Measurements from ENCODE around the gene CC2D1A. TPM values are rescaled to one million over a fixed set of nuclear protein-coding genes. Genes with fewer than 3 reads are reported as not detected.

The CC2D1A gene
- total RNA-seq, 4 donors from 2014 or later: 22.3 to 44.9 (median 33.7) TPM

DNA sequence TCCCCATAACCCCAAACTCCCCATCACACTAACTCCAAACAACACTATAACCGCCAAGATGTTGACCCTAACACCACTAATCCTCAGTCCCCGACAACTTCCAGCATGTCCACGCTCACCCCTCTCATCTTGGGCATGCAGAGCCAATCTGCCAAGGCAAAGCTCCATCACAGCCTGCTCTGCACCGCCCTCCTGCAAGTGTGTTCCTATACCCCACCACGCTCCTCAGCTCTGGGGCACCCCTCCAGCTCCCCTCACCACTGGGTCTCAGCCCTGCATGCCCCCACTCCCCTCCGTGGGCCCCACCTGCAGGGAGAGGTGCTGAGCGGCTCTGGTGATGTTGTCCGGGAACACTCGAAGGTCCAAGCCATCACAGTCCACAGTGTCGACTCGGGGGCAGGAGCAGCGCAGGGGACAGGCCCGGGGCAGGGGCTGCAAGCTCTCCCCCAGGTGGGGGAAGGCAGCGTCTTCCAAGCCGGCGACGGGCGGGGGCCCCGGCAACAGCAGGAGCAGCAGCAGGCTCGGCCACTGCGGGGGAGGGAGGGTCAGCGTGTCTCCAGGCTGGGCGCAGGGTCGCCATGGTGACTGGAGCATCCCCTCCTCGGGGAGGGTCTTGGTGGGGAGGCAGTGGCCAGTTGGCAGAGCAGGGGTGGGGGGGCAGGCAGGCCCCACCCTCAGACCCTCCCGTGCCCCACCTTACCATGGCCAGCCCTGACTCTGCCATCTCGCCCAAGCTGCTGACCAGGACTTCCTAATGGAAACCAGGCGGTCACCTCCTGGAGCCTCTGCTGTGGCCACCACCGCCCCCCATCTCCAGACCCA, 31.7 kb downstream of the CC2D1A start:
- no peak overlapping the region for H3K4me3 ChIP-seq
- in situ Hi-C loops (cut with MboI; ENCODE audit: low sequenced_read_pairs in 4 of 4): no loop called here
- ATAC-seq: no peak

DNA sequence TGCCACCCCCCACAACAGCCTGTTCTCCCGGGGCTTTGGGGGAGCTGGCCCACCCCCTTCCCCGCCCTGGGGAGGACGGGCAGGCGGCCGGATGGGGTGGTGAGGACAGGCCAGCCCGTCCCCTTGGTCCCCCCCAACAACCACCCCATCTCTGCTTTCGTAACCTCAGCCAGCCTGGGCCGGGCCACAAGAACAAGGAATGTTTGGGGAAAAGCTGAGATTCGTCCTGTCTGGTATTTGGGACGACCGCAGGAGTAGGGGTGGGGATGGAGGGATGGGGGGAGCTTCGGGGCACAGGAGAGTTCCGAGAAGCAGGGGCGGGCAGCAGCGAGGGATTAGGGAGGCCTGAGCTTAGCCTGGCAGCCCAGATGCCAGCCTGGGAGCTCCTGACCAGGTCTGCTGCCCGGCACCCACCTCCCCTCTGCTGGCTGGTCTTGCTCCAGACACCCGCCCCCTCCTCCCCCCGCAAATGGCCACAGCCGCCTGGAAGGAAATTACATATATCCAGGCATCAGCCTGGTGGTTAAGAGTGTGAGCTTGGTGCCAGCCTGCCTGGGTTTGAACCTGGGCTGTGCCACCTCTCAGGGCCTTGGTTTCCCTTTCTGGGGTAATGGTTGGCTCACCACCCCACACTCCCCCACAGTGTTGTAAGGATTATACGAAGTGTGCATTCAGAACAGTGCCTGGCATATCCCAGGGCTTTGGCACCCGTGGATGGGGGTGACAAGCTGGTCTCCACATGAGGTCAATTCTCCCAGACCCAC, 32.5 kb downstream of the CC2D1A start, which contains the start of gene PODNL1:
Gene PODNL1, minus strand, starts transcription at position 117 of the 764 bp plus-strand sequence. CDS start 236 bp downstream, outside the sequence.
- intact Hi-C loops (cut with DNase I; ENCODE audit: low total_unique reads): no loop called here
- H3K36me3 ChIP-seq: no peaks in the 10 kb centered on the region
- no peak within 1 kb of the TSS for H3K4me3 ChIP-seq
- H3K4me1 ChIP-seq: no peaks in the 10 kb centered on the region
- TF ChIP-seq, protein P1, sequence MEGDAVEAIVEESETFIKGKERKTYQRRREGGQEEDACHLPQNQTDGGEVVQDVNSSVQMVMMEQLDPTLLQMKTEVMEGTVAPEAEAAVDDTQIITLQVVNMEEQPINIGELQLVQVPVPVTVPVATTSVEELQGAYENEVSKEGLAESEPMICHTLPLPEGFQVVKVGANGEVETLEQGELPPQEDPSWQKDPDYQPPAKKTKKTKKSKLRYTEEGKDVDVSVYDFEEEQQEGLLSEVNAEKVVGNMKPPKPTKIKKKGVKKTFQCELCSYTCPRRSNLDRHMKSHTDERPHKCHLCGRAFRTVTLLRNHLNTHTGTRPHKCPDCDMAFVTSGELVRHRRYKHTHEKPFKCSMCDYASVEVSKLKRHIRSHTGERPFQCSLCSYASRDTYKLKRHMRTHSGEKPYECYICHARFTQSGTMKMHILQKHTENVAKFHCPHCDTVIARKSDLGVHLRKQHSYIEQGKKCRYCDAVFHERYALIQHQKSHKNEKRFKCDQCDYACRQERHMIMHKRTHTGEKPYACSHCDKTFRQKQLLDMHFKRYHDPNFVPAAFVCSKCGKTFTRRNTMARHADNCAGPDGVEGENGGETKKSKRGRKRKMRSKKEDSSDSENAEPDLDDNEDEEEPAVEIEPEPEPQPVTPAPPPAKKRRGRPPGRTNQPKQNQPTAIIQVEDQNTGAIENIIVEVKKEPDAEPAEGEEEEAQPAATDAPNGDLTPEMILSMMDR (IDR thresholded peaks at IDR 0.05 in 4 of 5, conservative IDR thresholded peaks at IDR 0.05 in 1 of 5): no peak
- TF ChIP-seq POLR2A (IDR thresholded peaks at IDR 0.05): no peak
- peaks cover 7 to 15% (median 11%) of the 10 kb centered on the region in 3 donors for H3K27me3 ChIP-seq
- DNase-seq: no peak
- in situ Hi-C loops (cut with MboI; ENCODE audit: low sequenced_read_pairs in 4 of 4): no loop called here
- no peak for ATAC-seq
- no peaks in the 10 kb centered on the region for H3K9me3 ChIP-seq
- H3K27ac ChIP-seq: no peak within 1 kb of the TSS

More for the DNA sequence above, 31.7 kb downstream of the CC2D1A start:
- H3K36me3 ChIP-seq: no peaks in the 10 kb centered on the region
- no peaks in the 10 kb centered on the region for H3K4me1 ChIP-seq
- no peaks in the 10 kb centered on the region for H3K9me3 ChIP-seq
- no peak for TF ChIP-seq POLR2A (IDR thresholded peaks at IDR 0.05)
- TF ChIP-seq, protein P1 (IDR thresholded peaks at IDR 0.05 in 4 of 5, conservative IDR thresholded peaks at IDR 0.05 in 1 of 5): no peak
- peaks cover 7 to 15% (median 11%) of the 10 kb centered on the region in 3 donors for H3K27me3 ChIP-seq
- H3K27ac ChIP-seq: no peak overlapping the region
- no peak for DNase-seq
- intact Hi-C loops (cut with DNase I; ENCODE audit: low total_unique reads): no loop called here

DNA sequence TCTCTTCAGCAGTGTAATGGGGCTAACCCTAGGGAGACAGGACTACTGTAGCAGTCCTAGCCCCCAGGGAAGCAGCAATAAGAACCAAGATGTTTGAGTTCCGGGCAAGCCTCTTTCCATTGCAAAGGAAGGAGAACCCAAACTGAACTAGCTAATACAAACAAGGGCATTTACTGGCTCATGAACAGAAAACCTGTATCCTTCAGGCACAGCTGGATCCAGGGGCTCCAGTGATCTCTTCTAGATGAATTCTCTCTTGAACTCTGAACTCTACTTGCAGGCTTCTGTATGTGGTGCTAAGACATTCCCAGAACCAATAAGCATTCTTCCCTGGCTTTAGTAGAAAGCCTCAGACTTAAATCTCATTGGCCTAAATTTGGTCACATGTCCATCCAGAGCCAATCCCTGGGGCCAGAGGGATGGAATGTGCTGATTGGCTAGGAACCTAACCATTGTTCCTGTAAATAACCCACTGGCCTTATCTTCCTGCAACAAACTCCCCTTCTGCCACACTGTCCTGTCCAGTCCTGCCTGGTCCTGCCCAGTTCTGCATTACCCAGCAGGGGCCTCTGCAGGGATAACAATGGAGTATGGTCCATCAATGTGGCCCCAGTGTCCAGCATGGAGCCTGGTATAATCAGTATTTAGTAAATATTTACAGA, 36.2 kb downstream of the CC2D1A start:
- Histone ChIP-seq H3K27ac (no peak overlapping the region), H3K36me3 (no peaks in the 10 kb centered on the region), H3K27me3 (peaks cover 0 to 8% (median 4%) of the 10 kb centered on the region in 3 donors), H3K9me3 (no peaks in the 10 kb centered on the region), H3K4me3 (no peak overlapping the region), H3K4me1 (no peaks in the 10 kb centered on the region)
- no peak for DNase-seq
- intact Hi-C loops (cut with DNase I; ENCODE audit: low total_unique reads) (no loop called here), in situ Hi-C loops (cut with MboI; ENCODE audit: low sequenced_read_pairs in 4 of 4) (no loop called here)
- ATAC-seq: no peak
- TF ChIP-seq, protein P1 (IDR thresholded peaks at IDR 0.05 in 4 of 5, conservative IDR thresholded peaks at IDR 0.05 in 1 of 5): no peak
- TF ChIP-seq POLR2A (IDR thresholded peaks at IDR 0.05): no peak

DNA sequence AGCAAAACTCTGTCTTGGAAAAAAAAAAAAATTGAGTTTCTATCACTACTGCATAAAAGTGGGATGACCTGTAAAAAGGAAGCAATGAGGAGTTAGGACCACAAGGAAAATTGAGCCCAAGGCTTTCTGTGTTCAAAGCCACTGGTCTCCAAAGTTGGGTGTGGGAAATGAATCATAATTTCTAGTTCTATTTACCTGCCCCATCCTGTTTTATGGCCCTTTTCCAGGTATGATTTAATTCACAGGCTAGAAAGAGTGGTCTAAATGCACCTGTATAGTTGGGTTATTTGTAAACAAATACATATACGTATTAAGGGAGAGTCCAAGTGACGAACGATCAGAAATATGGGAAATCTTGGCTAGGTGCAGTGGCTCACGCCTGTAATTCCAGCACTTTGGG, 40.4 kb downstream of the CC2D1A start:
- intact Hi-C loops (cut with DNase I; ENCODE audit: low total_unique reads): no loop called here
- Histone ChIP-seq H3K27ac (no peak overlapping the region), H3K27me3 (no peaks in the 10 kb centered on the region), H3K9me3 (no peaks in the 10 kb centered on the region), H3K4me1 (no peaks in the 10 kb centered on the region), H3K36me3 (no peaks in the 10 kb centered on the region), H3K4me3 (no peak overlapping the region)
- ATAC-seq: no peak
- TF ChIP-seq POLR2A (IDR thresholded peaks at IDR 0.05): no peak
- TF ChIP-seq, protein P1 (IDR thresholded peaks at IDR 0.05 in 4 of 5, conservative IDR thresholded peaks at IDR 0.05 in 1 of 5): no peak
- DNase-seq: no peak
- in situ Hi-C loops (cut with MboI; ENCODE audit: low sequenced_read_pairs in 4 of 4): no loop called here
